ENCODE results near the gene ARPC1B. TPM values are rescaled to one million over a fixed set of nuclear protein-coding genes. Genes with fewer than 3 reads are reported as not detected.

ARPC1B gene
- total and polyA plus RNA-seq, 2 donors (not counting 1 experiment from before 2014, with no cell fraction given), result 245 to 394 TPM

DNA sequence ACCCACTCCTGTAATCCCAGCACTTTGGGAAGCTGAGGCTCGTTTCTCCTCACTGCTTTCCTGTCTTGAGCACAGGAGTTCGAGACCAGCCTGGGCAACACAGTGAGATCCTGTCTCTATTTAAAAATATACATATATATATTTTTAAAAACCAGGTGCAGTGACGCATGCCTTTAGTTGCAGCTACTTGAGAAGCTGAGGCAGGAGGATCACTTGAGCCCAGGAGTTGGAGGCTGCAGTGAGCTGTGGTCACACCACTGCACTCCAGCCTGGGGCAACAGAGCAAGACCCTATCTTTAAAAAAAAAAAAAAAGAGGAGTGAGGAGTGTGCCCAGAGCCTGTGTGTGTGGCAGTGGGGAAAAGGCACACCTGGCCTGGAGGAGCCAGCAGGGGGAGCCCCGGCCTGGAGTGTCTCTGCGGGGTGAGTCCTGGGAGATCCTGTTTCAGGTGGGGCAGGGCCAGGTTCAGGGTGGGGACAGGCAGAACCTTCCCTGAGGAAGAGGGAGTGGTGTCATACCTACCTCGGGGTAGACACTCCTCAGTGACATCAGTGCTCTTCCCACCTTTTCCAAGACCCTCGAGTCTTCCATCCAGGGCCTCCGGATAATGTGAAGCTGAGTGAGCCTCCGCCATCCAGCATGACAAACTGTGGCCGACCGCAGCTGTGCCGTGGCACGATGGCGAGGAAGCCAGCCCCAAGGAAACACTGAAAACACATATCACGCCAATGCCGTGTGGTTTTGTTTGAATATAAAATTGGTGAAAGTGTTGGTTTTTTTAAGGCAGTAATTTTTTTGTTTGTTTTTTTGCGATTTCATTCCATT, 9.0 kb upstream of the ARPC1B start:
- no peaks in the 10 kb centered on the region for H3K27me3 ChIP-seq (ENCODE audit: control insufficient read depth, insufficient read depth, low read length)
- no peaks in the 10 kb centered on the region for H3K4me1 ChIP-seq (ENCODE audit: control insufficient read depth, extremely low read depth, insufficient read depth, low read length)
- H3K4me2 ChIP-seq (ENCODE audit: extremely low read depth, insufficient read depth, low read length), result no peak overlapping the region
- no peak overlapping the region for H3K4me3 ChIP-seq (replicated peaks in 1 of 4; ENCODE audit: control extremely low read depth in 1 of 4, insufficient read depth in 1 of 4, low read depth in 3 of 4, low read length in 4 of 4)
- H3K27ac ChIP-seq (ENCODE audit: insufficient read depth, low read length), result no peak overlapping the region
- H3K36me3 ChIP-seq (ENCODE audit: control insufficient read depth, insufficient read depth, low read length), result peaks cover 20% of the 10 kb centered on the region
- no peaks in the 10 kb centered on the region for H3K9me3 ChIP-seq (ENCODE audit: control insufficient read depth, insufficient read depth, low read depth, low read length)
- no peak for TF ChIP-seq EZH2 (IDR thresholded peaks at IDR 0.05; ENCODE audit: low read length, missing control alignments)
- TF ChIP-seq, protein P1, sequence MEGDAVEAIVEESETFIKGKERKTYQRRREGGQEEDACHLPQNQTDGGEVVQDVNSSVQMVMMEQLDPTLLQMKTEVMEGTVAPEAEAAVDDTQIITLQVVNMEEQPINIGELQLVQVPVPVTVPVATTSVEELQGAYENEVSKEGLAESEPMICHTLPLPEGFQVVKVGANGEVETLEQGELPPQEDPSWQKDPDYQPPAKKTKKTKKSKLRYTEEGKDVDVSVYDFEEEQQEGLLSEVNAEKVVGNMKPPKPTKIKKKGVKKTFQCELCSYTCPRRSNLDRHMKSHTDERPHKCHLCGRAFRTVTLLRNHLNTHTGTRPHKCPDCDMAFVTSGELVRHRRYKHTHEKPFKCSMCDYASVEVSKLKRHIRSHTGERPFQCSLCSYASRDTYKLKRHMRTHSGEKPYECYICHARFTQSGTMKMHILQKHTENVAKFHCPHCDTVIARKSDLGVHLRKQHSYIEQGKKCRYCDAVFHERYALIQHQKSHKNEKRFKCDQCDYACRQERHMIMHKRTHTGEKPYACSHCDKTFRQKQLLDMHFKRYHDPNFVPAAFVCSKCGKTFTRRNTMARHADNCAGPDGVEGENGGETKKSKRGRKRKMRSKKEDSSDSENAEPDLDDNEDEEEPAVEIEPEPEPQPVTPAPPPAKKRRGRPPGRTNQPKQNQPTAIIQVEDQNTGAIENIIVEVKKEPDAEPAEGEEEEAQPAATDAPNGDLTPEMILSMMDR (conservative IDR thresholded peaks at IDR 0.05 in 1 of 2, IDR thresholded peaks at IDR 0.05 in 1 of 2; ENCODE audit: low read depth in 1 of 2, low read length in 2 of 2), result peak; percentile 23 to 58
- no peaks in the 10 kb centered on the region for H4K20me1 ChIP-seq (ENCODE audit: control insufficient read depth, extremely low read depth, insufficient read depth, low read length)
- no peak for DNase-seq (ENCODE audit: low read depth in 2 of 2)
- no peak overlapping the region for H3K9ac ChIP-seq (ENCODE audit: insufficient read depth, low read length)
- no peaks in the 10 kb centered on the region for H3K79me2 ChIP-seq (ENCODE audit: control insufficient read depth, insufficient read depth, low read length)
- H2AFZ ChIP-seq (ENCODE audit: low read length), result no peak overlapping the region

DNA sequence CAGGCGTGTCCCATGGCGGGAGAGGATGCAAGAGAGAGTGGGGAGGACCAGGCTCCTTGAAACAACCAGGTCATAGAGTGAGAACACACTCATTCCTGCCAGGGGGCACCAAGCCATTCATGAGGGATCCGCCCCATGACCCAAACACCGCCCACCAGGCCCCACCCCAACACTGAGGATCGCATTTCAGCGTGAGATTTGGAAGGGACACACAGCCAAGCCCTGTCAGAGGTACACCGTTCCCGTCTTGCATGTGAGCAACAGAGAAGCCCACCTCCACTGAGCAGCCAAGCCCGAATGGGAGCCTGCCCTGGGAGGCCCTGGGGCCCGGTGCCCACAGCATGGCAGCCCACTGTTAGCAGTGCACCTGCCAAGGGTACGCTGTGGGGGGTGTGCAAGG, 7.9 kb upstream of the ARPC1B start:
- no peak for DNase-seq (ENCODE audit: low read depth in 2 of 2)
- Histone ChIP-seq H2AFZ (ENCODE audit: low read length) (no peak overlapping the region), H4K20me1 (ENCODE audit: control insufficient read depth, extremely low read depth, insufficient read depth, low read length) (no peaks in the 10 kb centered on the region), H3K27me3 (ENCODE audit: control insufficient read depth, insufficient read depth, low read length) (no peaks in the 10 kb centered on the region), H3K27ac (ENCODE audit: insufficient read depth, low read length) (no peak overlapping the region), H3K79me2 (ENCODE audit: control insufficient read depth, insufficient read depth, low read length) (no peaks in the 10 kb centered on the region), H3K4me3 (replicated peaks in 1 of 4; ENCODE audit: control extremely low read depth in 1 of 4, insufficient read depth in 1 of 4, low read depth in 3 of 4, low read length in 4 of 4) (no peak overlapping the region), H3K9me3 (ENCODE audit: control insufficient read depth, insufficient read depth, low read depth, low read length) (no peaks in the 10 kb centered on the region), H3K36me3 (ENCODE audit: control insufficient read depth, insufficient read depth, low read length) (peaks cover 16% of the 10 kb centered on the region), H3K9ac (ENCODE audit: insufficient read depth, low read length) (no peak overlapping the region), H3K4me1 (ENCODE audit: control insufficient read depth, extremely low read depth, insufficient read depth, low read length) (no peaks in the 10 kb centered on the region), H3K4me2 (ENCODE audit: extremely low read depth, insufficient read depth, low read length) (no peak overlapping the region)
- TF ChIP-seq EZH2 (IDR thresholded peaks at IDR 0.05; ENCODE audit: low read length, missing control alignments), result no peak
- TF ChIP-seq, protein P1 (conservative IDR thresholded peaks at IDR 0.05 in 1 of 2, IDR thresholded peaks at IDR 0.05 in 1 of 2; ENCODE audit: low read depth in 1 of 2, low read length in 2 of 2), result no peak

DNA sequence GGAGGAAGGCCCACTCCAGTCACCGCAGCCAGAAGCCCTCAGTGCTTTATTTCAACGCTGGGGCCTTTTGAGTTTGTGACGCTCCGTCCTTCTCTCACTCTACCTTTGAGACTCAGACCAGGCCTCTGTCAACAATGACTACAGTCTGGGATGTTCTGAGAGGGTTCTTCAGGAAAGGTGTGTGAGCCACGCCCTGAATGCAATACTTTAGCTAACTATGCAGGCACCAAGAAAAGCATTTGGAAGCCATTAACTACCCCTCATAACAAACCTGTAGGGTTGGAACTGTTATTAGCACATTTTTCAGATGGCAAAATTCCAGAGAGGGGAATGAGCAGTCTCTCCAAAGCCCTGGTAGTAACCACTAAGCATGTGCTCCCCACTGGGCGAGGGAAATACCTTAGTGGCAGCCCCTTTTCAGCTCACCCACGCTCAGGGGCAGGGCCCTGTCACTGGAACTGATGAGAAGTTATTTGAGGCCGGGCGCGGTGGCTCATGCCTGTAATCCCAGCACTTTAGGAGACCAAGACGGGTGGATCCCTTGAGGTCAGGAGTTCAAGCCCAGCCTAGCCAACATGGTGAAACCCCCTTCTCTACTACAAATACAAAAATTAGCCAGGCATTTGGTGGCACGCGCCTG, 5.7 kb upstream of the ARPC1B start:
- no peaks in the 10 kb centered on the region for H3K9me3 ChIP-seq (ENCODE audit: control insufficient read depth, insufficient read depth, low read depth, low read length)
- peaks cover 3% of the 10 kb centered on the region for H3K4me1 ChIP-seq (ENCODE audit: control insufficient read depth, extremely low read depth, insufficient read depth, low read length)
- no peaks in the 10 kb centered on the region for H4K20me1 ChIP-seq (ENCODE audit: control insufficient read depth, extremely low read depth, insufficient read depth, low read length)
- TF ChIP-seq, protein P1 (conservative IDR thresholded peaks at IDR 0.05 in 1 of 2, IDR thresholded peaks at IDR 0.05 in 1 of 2; ENCODE audit: low read depth in 1 of 2, low read length in 2 of 2), result no peak
- no peak for TF ChIP-seq EZH2 (IDR thresholded peaks at IDR 0.05; ENCODE audit: low read length, missing control alignments)
- H3K36me3 ChIP-seq (ENCODE audit: control insufficient read depth, insufficient read depth, low read length), result peaks cover 16% of the 10 kb centered on the region
- no peak overlapping the region for H3K4me2 ChIP-seq (ENCODE audit: extremely low read depth, insufficient read depth, low read length)
- H3K79me2 ChIP-seq (ENCODE audit: control insufficient read depth, insufficient read depth, low read length), result no peaks in the 10 kb centered on the region
- no peak for DNase-seq (ENCODE audit: low read depth in 2 of 2)
- H3K9ac ChIP-seq (ENCODE audit: insufficient read depth, low read length), result no peak overlapping the region
- no peak overlapping the region for H2AFZ ChIP-seq (ENCODE audit: low read length)
- no peak overlapping the region for H3K27ac ChIP-seq (ENCODE audit: insufficient read depth, low read length)
- H3K4me3 ChIP-seq (replicated peaks in 1 of 4; ENCODE audit: control extremely low read depth in 1 of 4, insufficient read depth in 1 of 4, low read depth in 3 of 4, low read length in 4 of 4), result no peak overlapping the region
- H3K27me3 ChIP-seq (ENCODE audit: control insufficient read depth, insufficient read depth, low read length), result no peaks in the 10 kb centered on the region

Measured in fibroblast of lung (primary cell).